RWPE2 (cell line): ENCODE results near the gene AK9.
"Not testable (repeated sequence)": the region's sequence is repeated elsewhere in the genome, so short reads cannot be mapped to it uniquely, and the experiment has no call there.

Experiments
- ATAC-seq: fragments of 200-7000 bp; cut with Tn5 transposase; 3 replicates; pipeline ENCODE4 v1.9.1; 2021; ENCODE audit warnings: low read depth
- DNase-seq: peaks from one replicate; pipeline ENCODE4 v3.0.0-alpha.2; 2020; ENCODE audit warnings: low spot score
- H3K27ac ChIP-seq: fragments of 450-650 bp; 2 replicates; pipeline ENCODE4 v1.5.1; 2017; ENCODE audit warnings: mild to moderate bottlenecking; ENCODE audit not compliant: poor library complexity, severe bottlenecking
- H3K27me3 ChIP-seq: fragments of 250-450 bp; sonication (Bioruptor Pico); 2 replicates; pipeline ENCODE4 v1.5.1; 2021; ENCODE audit warnings: mild to moderate bottlenecking, moderate library complexity; ENCODE audit not compliant: insufficient read depth, poor library complexity, severe bottlenecking
- H3K36me3 ChIP-seq: fragments of 250-450 bp; sonication (Bioruptor Pico); 2 replicates; pipeline ENCODE4 v1.5.1; 2020; ENCODE audit warnings: low read depth, mild to moderate bottlenecking, moderate library complexity
- H3K4me1 ChIP-seq: fragments of 250-450 bp; sonication (Bioruptor Pico); 2 replicates; pipeline ENCODE4 v1.5.1; 2021; ENCODE audit warnings: mild to moderate bottlenecking, moderate library complexity; ENCODE audit not compliant: insufficient read depth, poor library complexity, severe bottlenecking
- H3K4me3 ChIP-seq: fragments of 250-450 bp; sonication (Bioruptor Pico); 2 replicates; pipeline ENCODE4 v1.5.1; 2021; ENCODE audit warnings: mild to moderate bottlenecking, moderate library complexity; ENCODE audit not compliant: severe bottlenecking
- H3K9me3 ChIP-seq: fragments of 250-450 bp; sonication (Bioruptor Pico); 2 replicates; pipeline ENCODE4 v1.5.1; 2021; ENCODE audit warnings: mild to moderate bottlenecking, moderate library complexity; ENCODE audit not compliant: severe bottlenecking
- TF ChIP-seq, protein P1 (sequence below): fragments of 450-650 bp; IDR thresholded peaks from one replicate; pipeline ENCODE4 v1.5.1; 2017; ENCODE audit warnings: mild to moderate bottlenecking, moderate library complexity; ENCODE audit not compliant: poor library complexity, severe bottlenecking

The AK9 gene

DNA sequence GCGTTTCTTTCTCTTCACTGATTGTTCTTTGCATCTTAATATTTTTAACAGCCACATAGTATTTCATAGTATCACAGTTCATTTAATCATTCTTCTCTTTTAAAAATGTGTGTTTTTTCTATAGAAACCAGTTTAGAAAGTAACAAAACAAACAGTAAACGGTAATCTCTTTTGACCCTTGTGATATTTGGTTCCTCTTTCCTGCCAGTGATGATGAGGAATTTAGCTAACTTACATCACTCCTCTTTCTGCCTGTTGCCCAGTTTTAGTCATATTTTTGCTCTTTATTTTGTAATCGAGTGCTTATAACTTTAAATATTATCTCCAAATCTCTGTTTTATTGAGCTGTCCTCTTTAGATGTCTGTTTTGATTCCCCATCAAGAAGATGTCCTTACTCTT lies 169.9 kb downstream of the AK9 start:
- Histone ChIP-seq H3K4me3 (no peak overlapping the region), H3K4me1 (no peaks in the 10 kb centered on the region), H3K27me3 (peaks cover 3% of the 10 kb centered on the region), H3K9me3 (peaks cover 2% of the 10 kb centered on the region), H3K27ac (no peak overlapping the region), H3K36me3 (no peaks in the 10 kb centered on the region)
- ATAC-seq = no peak
- TF ChIP-seq, protein P1, sequence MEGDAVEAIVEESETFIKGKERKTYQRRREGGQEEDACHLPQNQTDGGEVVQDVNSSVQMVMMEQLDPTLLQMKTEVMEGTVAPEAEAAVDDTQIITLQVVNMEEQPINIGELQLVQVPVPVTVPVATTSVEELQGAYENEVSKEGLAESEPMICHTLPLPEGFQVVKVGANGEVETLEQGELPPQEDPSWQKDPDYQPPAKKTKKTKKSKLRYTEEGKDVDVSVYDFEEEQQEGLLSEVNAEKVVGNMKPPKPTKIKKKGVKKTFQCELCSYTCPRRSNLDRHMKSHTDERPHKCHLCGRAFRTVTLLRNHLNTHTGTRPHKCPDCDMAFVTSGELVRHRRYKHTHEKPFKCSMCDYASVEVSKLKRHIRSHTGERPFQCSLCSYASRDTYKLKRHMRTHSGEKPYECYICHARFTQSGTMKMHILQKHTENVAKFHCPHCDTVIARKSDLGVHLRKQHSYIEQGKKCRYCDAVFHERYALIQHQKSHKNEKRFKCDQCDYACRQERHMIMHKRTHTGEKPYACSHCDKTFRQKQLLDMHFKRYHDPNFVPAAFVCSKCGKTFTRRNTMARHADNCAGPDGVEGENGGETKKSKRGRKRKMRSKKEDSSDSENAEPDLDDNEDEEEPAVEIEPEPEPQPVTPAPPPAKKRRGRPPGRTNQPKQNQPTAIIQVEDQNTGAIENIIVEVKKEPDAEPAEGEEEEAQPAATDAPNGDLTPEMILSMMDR = no peak
- no peak for DNase-seq

DNA sequence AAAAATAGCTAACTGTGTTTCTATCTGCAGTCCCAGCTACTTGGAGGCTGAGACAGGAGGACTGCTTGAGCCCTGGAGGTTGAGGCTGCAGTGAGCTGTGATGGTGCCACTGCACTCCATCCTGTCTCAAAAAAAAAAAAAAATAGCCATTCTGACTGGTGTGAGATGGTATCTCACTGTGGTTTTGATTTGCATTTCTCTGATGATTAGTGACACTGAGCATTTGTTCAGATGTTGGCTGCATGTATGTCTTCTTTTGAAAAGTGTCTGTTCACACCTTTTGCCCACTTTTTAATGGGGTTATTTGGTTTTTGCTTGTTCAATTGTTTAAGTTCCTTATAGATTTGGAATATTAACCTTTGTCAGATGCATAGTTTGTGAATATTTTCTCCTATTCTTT lies 171.4 kb downstream of the AK9 start:
- H3K36me3 ChIP-seq, DNase-seq, ATAC-seq, H3K4me1 ChIP-seq, H3K9me3 ChIP-seq, H3K27me3 ChIP-seq, H3K4me3 ChIP-seq, H3K27ac ChIP-seq: not testable (repeated sequence)

DNA sequence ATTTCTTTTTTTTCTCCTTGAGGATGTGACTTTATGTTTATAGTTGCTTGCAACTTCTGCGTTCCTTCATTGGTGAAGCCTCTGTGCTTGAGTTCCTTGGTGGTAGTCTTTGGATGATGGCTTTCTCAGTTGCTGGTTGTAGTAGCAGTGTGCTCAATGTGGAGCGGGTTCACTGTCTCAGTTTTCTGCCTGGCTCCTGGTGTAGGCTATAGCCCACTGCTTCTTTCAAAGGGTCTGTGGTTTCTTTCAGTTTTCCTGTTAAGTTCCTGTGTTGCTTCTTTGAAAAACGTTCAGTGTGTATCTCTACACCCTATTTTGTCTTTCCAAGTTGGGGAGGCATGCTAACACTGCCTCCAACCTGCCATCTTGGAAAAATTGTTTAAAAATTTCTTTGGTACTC lies 174.1 kb downstream of the AK9 start:
- DNase-seq = no peak
- no peak overlapping the region for H3K27ac ChIP-seq
- no peaks in the 10 kb centered on the region for H3K36me3 ChIP-seq
- no peak overlapping the region for H3K4me3 ChIP-seq
- no peak for ATAC-seq
- H3K9me3 ChIP-seq = no peaks in the 10 kb centered on the region
- TF ChIP-seq, protein P1 = no peak
- H3K4me1 ChIP-seq = no peaks in the 10 kb centered on the region
- peaks cover 3% of the 10 kb centered on the region for H3K27me3 ChIP-seq

DNA sequence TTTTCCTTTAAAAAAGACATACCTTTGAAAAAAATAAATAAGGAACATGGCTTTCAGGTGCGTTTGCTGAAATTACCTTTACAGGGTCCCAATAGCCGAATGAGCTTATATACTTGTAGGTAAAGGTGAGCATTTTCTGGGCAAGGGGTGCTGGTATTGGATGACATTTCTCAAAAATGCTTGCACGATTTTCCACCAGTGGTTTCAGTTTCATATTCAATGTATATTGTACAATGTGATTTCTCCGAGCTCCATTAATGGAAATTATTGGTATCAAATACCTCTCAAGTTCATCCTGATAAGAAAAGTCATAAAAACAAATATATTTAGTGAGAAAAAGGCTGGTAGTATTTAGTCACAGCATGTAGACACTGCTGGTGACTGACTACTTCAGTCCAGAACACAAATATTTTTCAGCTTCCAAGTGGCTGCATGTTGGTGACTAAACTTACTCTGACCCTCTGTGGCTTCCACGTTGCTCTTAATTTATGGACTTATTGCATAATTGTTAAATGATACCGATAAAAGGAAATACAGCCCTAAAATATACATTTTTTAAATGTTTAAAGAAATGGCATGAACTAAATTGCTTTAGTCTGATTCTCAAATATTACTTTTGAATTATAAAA lies 175.1 kb downstream of the AK9 start:
- Histone ChIP-seq H3K27me3 (peaks cover 3% of the 10 kb centered on the region), H3K4me3 (no peak overlapping the region), H3K27ac (no peak overlapping the region), H3K9me3 (no peaks in the 10 kb centered on the region), H3K36me3 (no peaks in the 10 kb centered on the region), H3K4me1 (no peaks in the 10 kb centered on the region)
- ATAC-seq = no peak
- no peak for DNase-seq
- TF ChIP-seq, protein P1 = no peak

DNA sequence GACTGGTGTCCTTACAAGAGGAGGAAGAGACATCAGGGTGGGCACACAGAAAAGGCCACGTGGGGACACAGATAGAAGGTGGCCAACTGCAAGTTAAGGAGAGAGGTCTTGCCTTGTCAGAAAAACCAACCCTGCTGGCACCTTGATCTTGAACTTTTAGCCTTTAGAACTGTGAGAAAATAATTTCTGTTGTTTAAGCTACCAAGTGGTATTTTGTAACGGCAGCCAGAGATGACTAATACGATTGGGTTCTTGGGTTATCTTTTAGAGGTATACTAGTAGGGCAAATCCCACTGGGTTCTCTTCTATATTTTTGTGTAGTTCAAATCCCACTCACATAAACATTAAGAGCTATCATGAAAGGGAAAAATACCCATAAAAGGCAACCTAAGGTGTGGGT lies 176.1 kb downstream of the AK9 start:
- peaks cover 3% of the 10 kb centered on the region for H3K27me3 ChIP-seq
- H3K9me3 ChIP-seq = no peaks in the 10 kb centered on the region
- ATAC-seq (no peak), DNase-seq (no peak)
- no peak overlapping the region for H3K4me3 ChIP-seq
- H3K27ac ChIP-seq = no peak overlapping the region
- TF ChIP-seq, protein P1 = no peak
- no peaks in the 10 kb centered on the region for H3K4me1 ChIP-seq
- H3K36me3 ChIP-seq = no peaks in the 10 kb centered on the region
